Measurements from ENCODE around the gene FBXO31.
A peak's percentile ranks its signal among the peaks of the same experiment; 100 is the strongest.

- TF ChIP-seq CTCF (IDR thresholded peaks at IDR 0.05 in 4 of 5, conservative IDR thresholded peaks at IDR 0.05 in 1 of 5) (peak; percentile 50 to 75 (median 71)), POLR2A (IDR thresholded peaks at IDR 0.05) (no peak)
Measured at GRCh38 chr16:87278191-87279093, 105.1 kb downstream of the FBXO31 start.

All from gastrocnemius medialis (tissue), 4 donors.